ENCODE results near the gene BTBD9.

BTBD9 gene

DNA sequence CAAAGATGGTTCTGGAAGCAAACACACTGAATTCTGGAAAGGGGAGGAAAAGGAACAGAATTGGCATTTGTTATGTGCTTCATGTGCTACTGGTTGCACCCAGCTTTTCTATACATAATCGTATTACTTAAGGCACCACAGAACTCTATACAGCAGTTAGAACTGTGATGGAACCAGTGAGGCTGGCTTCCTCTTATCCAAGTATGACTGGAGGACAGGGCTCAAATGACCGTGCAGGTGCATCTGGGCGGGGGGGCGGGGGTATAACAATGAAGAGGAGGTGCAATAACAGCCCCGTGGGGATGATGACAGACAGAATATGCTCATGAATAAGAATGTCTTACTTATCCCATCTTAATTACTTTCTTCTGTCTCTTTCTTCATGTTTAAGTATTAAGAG is 144.2 kb downstream of the BTBD9 start:
- Histone ChIP-seq H3K4me1 (ENCODE audit: control insufficient read depth, insufficient read depth, low read depth, low read length) (peaks cover 1% of the 10 kb centered on the region), H3K27me3 (ENCODE audit: control insufficient read depth in 1 of 2, insufficient read depth in 1 of 2, low read length in 2 of 2) (no peaks in the 10 kb centered on the region), H3K9me3 (ENCODE audit: control insufficient read depth, low read length) (no peaks in the 10 kb centered on the region), H3K4me3 (ENCODE audit: insufficient read depth in 1 of 2, low read depth in 1 of 2, low read length in 2 of 2) (no peak overlapping the region), H3K79me1 (replicated peaks; ENCODE audit: low read length, poor library complexity, severe bottlenecking) (peaks cover 14% of the 10 kb centered on the region), H3K9ac (ENCODE audit: low read length) (no peak overlapping the region), H3K36me3 (ENCODE audit: control insufficient read depth in 1 of 2, insufficient read depth in 2 of 2, low read depth in 1 of 2, low read length in 2 of 2) (no peaks in the 10 kb centered on the region), H3K18ac (ENCODE audit: low read depth in 1 of 2, low read length in 2 of 2) (no peak overlapping the region), H4K8ac (ENCODE audit: low read length) (no peak overlapping the region), H3K23ac (ENCODE audit: low read length in 2 of 2) (no peak overlapping the region), H3K14ac (ENCODE audit: low read length in 2 of 2) (no peak overlapping the region), H3K4me2 (ENCODE audit: low read length, poor library complexity, severe bottlenecking) (no peak overlapping the region), H3K27ac (ENCODE audit: low read length, poor library complexity, severe bottlenecking) (no peak overlapping the region), H2AFZ (ENCODE audit: low read depth, low read length) (no peak overlapping the region), H2BK120ac (ENCODE audit: low read depth, low read length) (no peak overlapping the region), H2AK5ac (ENCODE audit: low read length, severe bottlenecking) (no peak overlapping the region), H2BK15ac (ENCODE audit: low read depth, poor library complexity, severe bottlenecking) (no peak overlapping the region), H2BK5ac (ENCODE audit: low read depth, low read length, poor library complexity, severe bottlenecking) (no peak overlapping the region), H4K91ac (ENCODE audit: low read length) (no peak overlapping the region), H2BK12ac (ENCODE audit: low read length in 2 of 2) (no peak overlapping the region), H3K4ac (ENCODE audit: low read depth in 1 of 2, low read length in 2 of 2) (no peak overlapping the region)
- no peak for DNase-seq
- no CpG with 5 or more reads among the region's 5 CpGs for WGBS

DNA sequence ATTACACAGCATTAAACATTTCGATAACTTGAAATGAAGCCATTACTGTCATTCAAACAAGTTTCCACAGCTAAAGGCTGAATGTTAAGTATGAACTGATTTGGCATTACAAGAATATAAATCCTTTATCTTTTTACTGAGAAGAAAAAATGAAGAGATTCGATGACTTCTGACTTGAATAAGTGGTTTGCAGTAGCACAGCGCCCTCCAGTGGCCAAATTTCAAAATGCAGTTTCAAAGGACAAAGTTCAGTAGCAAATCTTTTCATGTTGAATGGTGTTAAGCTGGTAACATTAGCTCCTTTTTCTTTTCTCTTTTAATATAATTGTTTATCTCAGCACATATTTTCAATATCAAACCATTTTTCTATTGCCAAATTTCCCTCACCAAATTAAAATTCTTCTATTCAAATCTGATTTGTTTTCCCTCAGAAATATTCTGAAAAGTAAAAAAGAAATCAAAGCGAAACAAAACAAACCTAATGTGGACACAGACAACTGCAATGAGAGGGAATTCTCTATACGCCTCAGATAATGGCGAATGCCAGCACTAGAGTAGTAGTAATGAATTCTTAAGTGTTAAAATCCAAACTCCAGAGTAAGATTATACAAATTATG is 145.7 kb downstream of the BTBD9 start:
- Histone ChIP-seq H3K4ac (ENCODE audit: low read depth in 1 of 2, low read length in 2 of 2) (no peak overlapping the region), H3K18ac (ENCODE audit: low read depth in 1 of 2, low read length in 2 of 2) (no peak overlapping the region), H3K4me3 (ENCODE audit: insufficient read depth in 1 of 2, low read depth in 1 of 2, low read length in 2 of 2) (no peak overlapping the region), H3K79me1 (replicated peaks; ENCODE audit: low read length, poor library complexity, severe bottlenecking) (peaks cover 11% of the 10 kb centered on the region), H3K23ac (ENCODE audit: low read length in 2 of 2) (no peak overlapping the region), H2BK12ac (ENCODE audit: low read length in 2 of 2) (no peak overlapping the region), H3K27me3 (ENCODE audit: control insufficient read depth in 1 of 2, insufficient read depth in 1 of 2, low read length in 2 of 2) (no peaks in the 10 kb centered on the region), H2BK120ac (ENCODE audit: low read depth, low read length) (no peak overlapping the region), H2AFZ (ENCODE audit: low read depth, low read length) (no peak overlapping the region), H4K91ac (ENCODE audit: low read length) (no peak overlapping the region), H2BK15ac (ENCODE audit: low read depth, poor library complexity, severe bottlenecking) (no peak overlapping the region), H3K9me3 (ENCODE audit: control insufficient read depth, low read length) (no peaks in the 10 kb centered on the region), H3K36me3 (ENCODE audit: control insufficient read depth in 1 of 2, insufficient read depth in 2 of 2, low read depth in 1 of 2, low read length in 2 of 2) (no peaks in the 10 kb centered on the region), H3K9ac (ENCODE audit: low read length) (peak overlapping the region; percentile 48), H4K8ac (ENCODE audit: low read length) (no peak overlapping the region), H3K27ac (ENCODE audit: low read length, poor library complexity, severe bottlenecking) (no peak overlapping the region), H3K14ac (ENCODE audit: low read length in 2 of 2) (no peak overlapping the region), H3K4me1 (ENCODE audit: control insufficient read depth, insufficient read depth, low read depth, low read length) (peaks cover 3% of the 10 kb centered on the region), H3K4me2 (ENCODE audit: low read length, poor library complexity, severe bottlenecking) (no peak overlapping the region), H2BK5ac (ENCODE audit: low read depth, low read length, poor library complexity, severe bottlenecking) (no peak overlapping the region), H2AK5ac (ENCODE audit: low read length, severe bottlenecking) (no peak overlapping the region)
- 0% methylated on average over 2 of the region's 6 CpGs for WGBS
- DNase-seq, result peak; percentile 77

DNA sequence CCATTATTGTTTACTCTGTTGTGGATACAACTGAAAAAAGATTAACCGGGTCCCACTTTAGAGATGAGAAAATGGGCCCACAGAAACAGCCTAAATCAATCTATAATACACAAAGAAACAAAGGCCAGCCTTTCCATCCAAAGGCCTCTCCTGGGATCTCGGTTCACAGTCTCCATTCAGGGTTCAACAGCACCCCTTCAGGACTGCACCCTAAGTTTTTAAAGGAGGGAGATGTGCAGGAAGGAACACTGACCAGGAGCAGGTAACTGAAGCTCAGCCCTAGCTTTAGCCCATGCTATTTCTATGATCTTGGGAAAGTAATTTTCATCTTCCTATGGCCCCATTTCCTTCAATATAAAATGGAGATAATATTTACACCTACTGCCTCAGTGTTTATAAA is 147.7 kb downstream of the BTBD9 start:
- Histone ChIP-seq H3K4me2 (ENCODE audit: low read length, poor library complexity, severe bottlenecking) (no peak overlapping the region), H3K27me3 (ENCODE audit: control insufficient read depth in 1 of 2, insufficient read depth in 1 of 2, low read length in 2 of 2) (no peaks in the 10 kb centered on the region), H2BK5ac (ENCODE audit: low read depth, low read length, poor library complexity, severe bottlenecking) (no peak overlapping the region), H3K9ac (ENCODE audit: low read length) (no peak overlapping the region), H4K91ac (ENCODE audit: low read length) (no peak overlapping the region), H2BK120ac (ENCODE audit: low read depth, low read length) (no peak overlapping the region), H2BK15ac (ENCODE audit: low read depth, poor library complexity, severe bottlenecking) (no peak overlapping the region), H3K4ac (ENCODE audit: low read depth in 1 of 2, low read length in 2 of 2) (no peak overlapping the region), H2AK5ac (ENCODE audit: low read length, severe bottlenecking) (no peak overlapping the region), H3K14ac (ENCODE audit: low read length in 2 of 2) (no peak overlapping the region), H3K36me3 (ENCODE audit: control insufficient read depth in 1 of 2, insufficient read depth in 2 of 2, low read depth in 1 of 2, low read length in 2 of 2) (no peaks in the 10 kb centered on the region), H3K4me3 (ENCODE audit: insufficient read depth in 1 of 2, low read depth in 1 of 2, low read length in 2 of 2) (no peak overlapping the region), H3K18ac (ENCODE audit: low read depth in 1 of 2, low read length in 2 of 2) (no peak overlapping the region), H3K9me3 (ENCODE audit: control insufficient read depth, low read length) (no peaks in the 10 kb centered on the region), H4K8ac (ENCODE audit: low read length) (no peak overlapping the region), H3K23ac (ENCODE audit: low read length in 2 of 2) (no peak overlapping the region), H3K27ac (ENCODE audit: low read length, poor library complexity, severe bottlenecking) (no peak overlapping the region), H3K79me1 (replicated peaks; ENCODE audit: low read length, poor library complexity, severe bottlenecking) (peaks cover 7% of the 10 kb centered on the region), H2AFZ (ENCODE audit: low read depth, low read length) (no peak overlapping the region), H3K4me1 (ENCODE audit: control insufficient read depth, insufficient read depth, low read depth, low read length) (peaks cover 3% of the 10 kb centered on the region), H2BK12ac (ENCODE audit: low read length in 2 of 2) (no peak overlapping the region)
- 93% methylated on average over 2 of the region's 2 CpGs for WGBS
- no peak for DNase-seq

DNA sequence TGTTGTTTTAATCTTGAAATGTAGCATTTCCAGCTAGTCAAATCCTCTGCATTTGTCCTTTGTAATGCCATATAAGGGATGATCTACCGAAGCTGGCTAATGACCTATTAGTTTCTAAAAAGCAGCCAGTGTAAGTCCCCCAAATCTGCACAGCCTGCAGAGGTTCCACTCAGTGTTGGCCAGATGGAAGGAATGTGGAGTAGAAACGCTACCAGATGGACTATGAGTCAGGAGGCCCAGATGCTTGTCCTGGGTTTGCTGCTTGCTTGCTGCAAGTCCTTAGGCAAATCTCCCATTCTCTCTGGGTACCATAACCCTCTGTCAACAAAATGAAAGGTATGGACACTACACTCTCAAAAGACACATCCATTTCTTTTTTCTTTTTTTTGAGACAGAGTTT is 149.8 kb downstream of the BTBD9 start:
- Histone ChIP-seq H3K18ac (ENCODE audit: low read depth in 1 of 2, low read length in 2 of 2) (no peak overlapping the region), H2BK120ac (ENCODE audit: low read depth, low read length) (no peak overlapping the region)

More for the DNA sequence above, 149.8 kb downstream of the BTBD9 start:
- Histone ChIP-seq H2AK5ac (ENCODE audit: low read length, severe bottlenecking) (no peak overlapping the region), H3K9ac (ENCODE audit: low read length) (no peak overlapping the region), H3K79me1 (replicated peaks; ENCODE audit: low read length, poor library complexity, severe bottlenecking) (peaks cover 2% of the 10 kb centered on the region), H3K4me1 (ENCODE audit: control insufficient read depth, insufficient read depth, low read depth, low read length) (peaks cover 1% of the 10 kb centered on the region), H2BK5ac (ENCODE audit: low read depth, low read length, poor library complexity, severe bottlenecking) (no peak overlapping the region), H4K91ac (ENCODE audit: low read length) (no peak overlapping the region), H3K14ac (ENCODE audit: low read length in 2 of 2) (no peak overlapping the region), H3K27me3 (ENCODE audit: control insufficient read depth in 1 of 2, insufficient read depth in 1 of 2, low read length in 2 of 2) (no peaks in the 10 kb centered on the region), H2AFZ (ENCODE audit: low read depth, low read length) (no peak overlapping the region), H2BK12ac (ENCODE audit: low read length in 2 of 2) (no peak overlapping the region), H3K4me3 (ENCODE audit: insufficient read depth in 1 of 2, low read depth in 1 of 2, low read length in 2 of 2) (no peak overlapping the region), H2BK15ac (ENCODE audit: low read depth, poor library complexity, severe bottlenecking) (no peak overlapping the region), H3K36me3 (ENCODE audit: control insufficient read depth in 1 of 2, insufficient read depth in 2 of 2, low read depth in 1 of 2, low read length in 2 of 2) (no peaks in the 10 kb centered on the region), H3K4me2 (ENCODE audit: low read length, poor library complexity, severe bottlenecking) (no peak overlapping the region), H3K27ac (ENCODE audit: low read length, poor library complexity, severe bottlenecking) (no peak overlapping the region), H4K8ac (ENCODE audit: low read length) (no peak overlapping the region), H3K9me3 (ENCODE audit: control insufficient read depth, low read length) (no peaks in the 10 kb centered on the region), H3K4ac (ENCODE audit: low read depth in 1 of 2, low read length in 2 of 2) (no peak overlapping the region), H3K23ac (ENCODE audit: low read length in 2 of 2) (no peak overlapping the region)
- 65% methylated on average over 2 of the region's 2 CpGs for WGBS
- peak; percentile 41 for DNase-seq

Measured in mesenchymal stem cell (in vitro differentiated cells and primary cell).